PC-3 (cell line): ENCODE results near the gene FAM50B. TPM values are rescaled to one million over a fixed set of nuclear protein-coding genes. Genes with fewer than 3 reads are reported as not detected.

ENCODE experiments used
- ATAC-seq: fragments of 200-7000 bp; cut with Tn5 transposase; 2 replicates; pipeline ENCODE4 v1.9.1; 2020; ENCODE audit warnings: mild to moderate bottlenecking, moderate library complexity
- BruUV-seq: library from RNA; stranded (reverse); fragments of 400-500 nt; replicated peaks from 2 replicates; lab custom pipeline; 2021; lab: Mats Ljungman, UMichigan
- CTCF ChIA-PET: fragments of 300-600 bp; sonication (Branson Sonifier 250); formaldehyde crosslinking; loops from one replicate; lab custom pipeline; 2022; ENCODE audit warnings: antibody characterized with exemption; lab: Charles Lee
- POLR2A ChIA-PET: fragments of 300-600 bp; sonication (Branson Sonifier 250); formaldehyde crosslinking; loops from one replicate; lab custom pipeline; 2022; ENCODE audit warnings: antibody characterized with exemption; ENCODE audit not compliant: unreplicated experiment; lab: Charles Lee
- DNase-seq: peaks from one replicate; pipeline ENCODE4 v3.0.0-alpha.2; 2015
- H2AFZ ChIP-seq: fragments of 300-600 bp; sonication (generic); 2 replicates; pipeline ENCODE4 v1.6.0; 2016; ENCODE audit warnings: antibody characterized with exemption, low read length
- H3F3A ChIP-seq: fragments of 300-600 bp; sonication (generic); one replicate; pipeline ENCODE4 v1.6.0; 2017; ENCODE audit warnings: antibody characterized with exemption, low read length, control low read depth, mild to moderate bottlenecking; ENCODE audit not compliant: unreplicated experiment
- H3K27ac ChIP-seq: fragments of 300-600 bp; sonication (generic); 2 replicates; pipeline ENCODE4 v1.5.1; 2016; ENCODE audit warnings: mild to moderate bottlenecking, low read length
- H3K27me3 ChIP-seq: fragments of 300-600 bp; sonication (generic); 2 replicates; pipeline ENCODE4 v1.6.1; 2016; ENCODE audit warnings: low read length, mixed read lengths
- H3K36me3 ChIP-seq: fragments of 300-600 bp; sonication (generic); 2 replicates; pipeline ENCODE4 v1.6.1; 2016; ENCODE audit warnings: low read depth, mixed run types, low read length, mixed read lengths
- H3K4me1 ChIP-seq: fragments of 300-600 bp; sonication (generic); 2 replicates; pipeline ENCODE4 v1.5.1; 2016; ENCODE audit warnings: low read length; ENCODE audit not compliant: insufficient read depth
- H3K4me2 ChIP-seq: fragments of 300-600 bp; sonication (generic); 2 replicates; pipeline ENCODE4 v1.6.0; 2016; ENCODE audit warnings: low read length
- H3K4me3 ChIP-seq: fragments of 300-600 bp; sonication (generic); 2 replicates; pipeline ENCODE4 v1.5.1; 2016; ENCODE audit warnings: mild to moderate bottlenecking, low read length, mixed read lengths
- H3K79me2 ChIP-seq: fragments of 300-600 bp; sonication (generic); 2 replicates; pipeline ENCODE4 v1.6.1; 2017; ENCODE audit warnings: low read length, mixed read lengths
- H3K9ac ChIP-seq: fragments of 300-600 bp; sonication (generic); 2 replicates; pipeline ENCODE4 v1.6.0; 2016; ENCODE audit warnings: mild to moderate bottlenecking, low read length
- H3K9me2 ChIP-seq: fragments of 300-600 bp; sonication (generic); replicated peaks from 2 replicates; pipeline ENCODE4 v1.6.1; 2016; ENCODE audit warnings: mixed run types, low read length, mixed read lengths
- H3K9me3 ChIP-seq: fragments of 300-600 bp; sonication (generic); 2 replicates; pipeline ENCODE4 v1.6.1; 2016; ENCODE audit warnings: low read length, mixed read lengths
- H4K20me1 ChIP-seq: fragments of 300-600 bp; sonication (generic); 2 replicates; pipeline ENCODE4 v1.6.1; 2016; ENCODE audit warnings: low read length, mixed read lengths
- EZH2 ChIP-seq: fragments of 300-600 bp; sonication (generic); IDR thresholded peaks from one replicate; pipeline ENCODE4 v1.6.1; 2017; ENCODE audit warnings: antibody characterized with exemption, mild to moderate bottlenecking, low read length; ENCODE audit not compliant: unreplicated experiment
- EZH2phosphoT487 ChIP-seq: fragments of 300-600 bp; sonication (generic); IDR thresholded peaks from 2 replicates; pipeline ENCODE4 v1.6.1; 2018; ENCODE audit warnings: mild to moderate bottlenecking, antibody characterized with exemption, low read length, borderline replicate concordance
- intact Hi-C: fragments of 100-400 bp; cut with micrococcal nuclease; formaldehyde crosslinking; loops from 2 replicates; pipeline ENCODE4 v1.9.0; 2023
- total RNA-seq: library from RNA; depleted of rRNA; stranded (reverse); fragments of >200 nt; gene quantifications from 2 replicates; pipeline ENCODE4 v1.2.3, GENCODE V29; 2014
- TF ChIP-seq, protein P1 (sequence below): fragments of 300-600 bp; sonication (generic); conservative IDR thresholded peaks from 2 replicates; pipeline ENCODE4 v1.5.1; 2017; ENCODE audit warnings: antibody characterized with exemption, low read depth, mild to moderate bottlenecking, low read length

Gene FAM50B
- total RNA-seq, 1 experiment from 2014 or later = 8.3 TPM

DNA sequence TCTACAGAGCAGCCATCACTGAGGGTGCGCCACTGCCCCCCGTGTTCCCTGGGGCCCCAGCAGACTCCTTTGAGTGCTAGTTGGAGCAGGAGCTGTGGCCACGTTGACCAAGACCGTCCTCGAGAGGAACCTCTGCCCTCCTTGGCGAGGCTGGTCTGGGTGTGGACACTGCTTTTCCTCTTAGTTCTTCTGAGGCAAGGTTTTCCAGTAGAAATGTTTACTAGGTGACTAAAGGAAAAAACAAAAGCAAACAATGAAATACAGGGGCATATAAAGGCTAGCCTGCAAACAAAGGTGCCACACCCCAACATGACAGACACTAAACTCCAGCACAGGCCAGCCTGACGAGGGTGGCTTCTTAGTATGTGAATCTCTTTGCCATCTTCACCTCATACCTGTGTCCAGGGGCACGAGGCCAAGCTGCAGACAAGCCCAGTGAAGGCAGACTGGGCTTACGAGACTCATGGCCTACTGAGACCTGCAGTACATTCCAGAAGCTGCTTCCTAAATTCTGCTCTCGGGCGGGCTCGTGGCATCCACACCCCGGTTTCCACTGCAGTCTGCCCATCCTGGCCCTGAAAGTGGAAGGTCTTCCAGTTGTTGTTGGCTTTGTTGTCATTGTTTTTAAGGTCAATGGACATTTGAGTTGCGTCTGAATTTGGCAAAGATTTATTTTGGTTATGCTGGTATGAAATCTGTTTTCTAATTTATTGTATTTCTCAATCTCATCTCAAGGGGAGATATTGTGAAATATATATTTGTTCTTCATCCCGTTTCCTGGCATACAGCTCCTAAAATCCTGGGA, 39.2 kb downstream of the FAM50B start:
- Histone ChIP-seq H2AFZ (no peak overlapping the region), H3K4me2 (peak overlapping the region; percentile 67)
- intact Hi-C loops = loop anchor here (1.0 kb wide), 1 partner anchor 25 kb away; no protein-coding TSS in a partner anchor

DNA sequence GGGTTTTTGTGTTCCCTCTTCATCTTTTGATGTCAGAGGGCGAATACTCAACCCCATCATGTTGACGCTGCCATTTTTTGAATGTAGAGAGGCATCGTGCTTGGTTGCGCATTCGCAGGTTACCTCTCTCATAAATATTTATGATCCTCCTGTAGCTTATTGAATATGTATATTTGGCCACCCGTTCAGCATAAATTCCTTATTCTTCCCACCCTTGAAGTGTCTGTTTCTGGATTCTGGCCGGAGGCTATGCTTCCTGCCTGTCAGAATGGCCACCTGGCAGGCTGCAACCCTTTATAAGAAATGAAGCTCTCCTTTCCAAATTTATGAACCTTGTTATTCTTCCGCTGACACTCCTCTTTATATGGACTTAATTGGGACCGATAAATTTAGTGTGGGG, 40.9 kb downstream of the FAM50B start:
- ChIA-PET POLR2A (no interaction called here), CTCF (interaction anchor here (0.6 kb wide), 1 partner anchor 334 kb away, joined by 3 read pairs; no protein-coding TSS in a partner anchor)
- Histone ChIP-seq H3K9me2 (no peaks in the 10 kb centered on the region), H3K9ac (no peak overlapping the region), H3K4me2 (no peak overlapping the region), H3K36me3 (no peaks in the 10 kb centered on the region), H3K4me1 (peaks cover 33% of the 10 kb centered on the region), H3F3A (no peaks in the 10 kb centered on the region), H3K27ac (no peak overlapping the region), H3K27me3 (no peaks in the 10 kb centered on the region), H3K9me3 (no peaks in the 10 kb centered on the region), H3K4me3 (no peak overlapping the region), H2AFZ (no peak overlapping the region), H3K79me2 (no peaks in the 10 kb centered on the region), H4K20me1 (no peaks in the 10 kb centered on the region)
- intact Hi-C loops = no loop called here
- DNase-seq (no peak), ATAC-seq (no peak)
- BruUV-seq = no TSS peak
- TF ChIP-seq, protein P1, sequence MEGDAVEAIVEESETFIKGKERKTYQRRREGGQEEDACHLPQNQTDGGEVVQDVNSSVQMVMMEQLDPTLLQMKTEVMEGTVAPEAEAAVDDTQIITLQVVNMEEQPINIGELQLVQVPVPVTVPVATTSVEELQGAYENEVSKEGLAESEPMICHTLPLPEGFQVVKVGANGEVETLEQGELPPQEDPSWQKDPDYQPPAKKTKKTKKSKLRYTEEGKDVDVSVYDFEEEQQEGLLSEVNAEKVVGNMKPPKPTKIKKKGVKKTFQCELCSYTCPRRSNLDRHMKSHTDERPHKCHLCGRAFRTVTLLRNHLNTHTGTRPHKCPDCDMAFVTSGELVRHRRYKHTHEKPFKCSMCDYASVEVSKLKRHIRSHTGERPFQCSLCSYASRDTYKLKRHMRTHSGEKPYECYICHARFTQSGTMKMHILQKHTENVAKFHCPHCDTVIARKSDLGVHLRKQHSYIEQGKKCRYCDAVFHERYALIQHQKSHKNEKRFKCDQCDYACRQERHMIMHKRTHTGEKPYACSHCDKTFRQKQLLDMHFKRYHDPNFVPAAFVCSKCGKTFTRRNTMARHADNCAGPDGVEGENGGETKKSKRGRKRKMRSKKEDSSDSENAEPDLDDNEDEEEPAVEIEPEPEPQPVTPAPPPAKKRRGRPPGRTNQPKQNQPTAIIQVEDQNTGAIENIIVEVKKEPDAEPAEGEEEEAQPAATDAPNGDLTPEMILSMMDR = no peak
- TF ChIP-seq EZH2phosphoT487 = no peak
- TF ChIP-seq EZH2 = no peak

More for the DNA sequence above, 39.2 kb downstream of the FAM50B start:
- no peak for TF ChIP-seq EZH2
- TF ChIP-seq EZH2phosphoT487 = no peak
- DNase-seq = peak; percentile 91
- Histone ChIP-seq H4K20me1 (no peaks in the 10 kb centered on the region), H3K27ac (peak overlapping the region; percentile 89), H3K9me2 (no peaks in the 10 kb centered on the region), H3K79me2 (no peaks in the 10 kb centered on the region), H3F3A (no peaks in the 10 kb centered on the region), H3K4me3 (peak overlapping the region; percentile 25; the same call in 1 of the 2 replicates), H3K9me3 (no peaks in the 10 kb centered on the region), H3K36me3 (no peaks in the 10 kb centered on the region), H3K27me3 (no peaks in the 10 kb centered on the region), H3K4me1 (peaks cover 46% of the 10 kb centered on the region), H3K9ac (peak overlapping the region; percentile 55)
- BruUV-seq = TSS peak; percentile 89
- ChIA-PET POLR2A (interaction anchor here (0.5 to 0.7 kb wide), 3 partner anchors 24 to 1491 kb away, joined by 5 to 9 read pairs (median 7); no protein-coding TSS in a partner anchor), CTCF (interaction anchor here (0.6 to 1.7 kb wide), 5 partner anchors 25 to 120 kb away, joined by 3 to 14 read pairs (median 3); no protein-coding TSS in a partner anchor)
- peak; percentile 88 for ATAC-seq

DNA sequence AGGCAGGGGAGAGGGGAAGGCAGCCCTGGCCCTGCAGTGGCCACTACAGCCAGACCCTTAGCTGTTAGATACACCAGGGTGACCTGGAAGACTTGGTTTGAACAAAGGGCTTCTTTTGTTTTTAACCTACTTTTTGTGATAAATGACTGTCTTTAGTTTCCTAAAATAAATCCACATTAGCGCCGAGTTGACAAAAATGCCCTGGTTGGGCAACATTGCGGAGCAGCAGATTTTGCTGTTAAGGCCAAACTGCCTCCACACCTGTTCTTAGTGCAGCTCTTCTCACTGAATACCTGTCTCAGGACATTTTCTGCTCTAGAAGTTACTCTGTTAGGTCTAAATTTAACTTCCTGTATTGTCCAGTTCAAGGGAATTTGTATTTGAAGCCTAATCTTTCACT, 42.7 kb downstream of the FAM50B start:
- BruUV-seq = no TSS peak
- CTCF ChIA-PET = no interaction called here

More for the DNA sequence above, 42.7 kb downstream of the FAM50B start:
- no peak overlapping the region for H2AFZ ChIP-seq
- H3K9me3 ChIP-seq = no peaks in the 10 kb centered on the region
- no peak overlapping the region for H3K4me2 ChIP-seq
- POLR2A ChIA-PET = no interaction called here
- DNase-seq (no peak), ATAC-seq (no peak)
- intact Hi-C loops = no loop called here
- no peaks in the 10 kb centered on the region for H3K27me3 ChIP-seq
- peaks cover 26% of the 10 kb centered on the region for H3K4me1 ChIP-seq
- no peak overlapping the region for H3K27ac ChIP-seq
- no peak overlapping the region for H3K9ac ChIP-seq
- no peaks in the 10 kb centered on the region for H4K20me1 ChIP-seq
- no peaks in the 10 kb centered on the region for H3K36me3 ChIP-seq
- no peaks in the 10 kb centered on the region for H3K79me2 ChIP-seq
- H3F3A ChIP-seq = no peaks in the 10 kb centered on the region
- TF ChIP-seq EZH2 = no peak
- TF ChIP-seq, protein P1 = no peak
- TF ChIP-seq EZH2phosphoT487 = no peak
- H3K9me2 ChIP-seq = no peaks in the 10 kb centered on the region
- H3K4me3 ChIP-seq = no peak overlapping the region
